Common myeloid progenitor, CD34-positive (primary cell): ENCODE data around the gene RAET1G.
"Not testable (repeated sequence)": the region's sequence is repeated elsewhere in the genome, so short reads cannot be mapped to it uniquely, and the experiment has no call there.

Experiments used
- CTCF ChIA-PET: fragments of 350-600 bp; sonication (Branson Sonifier 250); formaldehyde crosslinking; loops from one replicate; lab custom pipeline; 2021; ENCODE audit warnings: antibody characterized with exemption; lab: Charles Lee
- POLR2A ChIA-PET: fragments of 350-600 bp; sonication (Branson Sonifier 250); formaldehyde crosslinking; loops from one replicate; lab custom pipeline; 2021; ENCODE audit warnings: antibody characterized with exemption; lab: Charles Lee
- DNase-seq, 3 donors: peaks; one replicate each; pipeline versions ENCODE4 v3.0.0 to v3.0.0-alpha.2; 2013
- H3K27ac ChIP-seq, 2 experiments: 1 replicate in 1 of 2; 2 replicates in 1 of 2; pipeline ENCODE4 v1.7.0; 2013; ENCODE audit warnings: inconsistent platforms in 2 of 2, low read length in 2 of 2, mild to moderate bottlenecking in 2 of 2, low read depth in 1 of 2, moderate library complexity in 1 of 2; ENCODE audit not compliant: severe bottlenecking in 2 of 2, insufficient read depth in 1 of 2, poor library complexity in 1 of 2
- H3K27me3 ChIP-seq, 5 experiments: replicated peaks in 2 of 5; 1 replicate in 3 of 5; 2 replicates in 2 of 5; pipeline versions ENCODE4 v1.6.1 to v1.7.0; 2013; ENCODE audit warnings: low read length in 4 of 5, mild to moderate bottlenecking in 2 of 5, moderate library complexity in 2 of 5, inconsistent platforms in 1 of 5; ENCODE audit not compliant: insufficient read depth in 5 of 5, control insufficient read depth in 4 of 5
- H3K36me3 ChIP-seq, 4 experiments: 1 replicate in 2 of 4; 2 replicates in 2 of 4; pipeline versions ENCODE4 v1.6.1 to v1.7.0; 2013; ENCODE audit warnings: low read length in 3 of 4, control low read depth in 1 of 4, mild to moderate bottlenecking in 1 of 4; ENCODE audit not compliant: control insufficient read depth in 4 of 4, insufficient read depth in 4 of 4
- H3K4me1 ChIP-seq, 4 experiments: 1 replicate in 3 of 4; 2 replicates in 1 of 4; pipeline versions ENCODE4 v1.6.1 to v1.7.1; 2013; ENCODE audit warnings: low read length in 3 of 4, mild to moderate bottlenecking in 3 of 4, control low read depth in 1 of 4, inconsistent platforms in 1 of 4, moderate library complexity in 1 of 4; ENCODE audit not compliant: control insufficient read depth in 4 of 4, insufficient read depth in 4 of 4; ENCODE audit errors: control extremely low read depth in 1 of 4
- H3K4me3 ChIP-seq, 7 experiments: 1 replicate in 4 of 7; 2 replicates in 3 of 7; pipeline versions ENCODE4 v1.5.1 to v1.7.0; 2013; ENCODE audit warnings: mild to moderate bottlenecking in 7 of 7, low read length in 6 of 7, moderate library complexity in 6 of 7, inconsistent platforms in 2 of 7, low read depth in 2 of 7, control low read depth in 1 of 7; ENCODE audit not compliant: insufficient read depth in 4 of 7, control insufficient read depth in 1 of 7; ENCODE audit errors: extremely low read depth in 1 of 7
- H3K9me3 ChIP-seq, 5 experiments: 1 replicate in 4 of 5; 2 replicates in 1 of 5; pipeline versions ENCODE4 v1.6.1 to v1.7.1; 2013; ENCODE audit warnings: low read length in 4 of 5, mild to moderate bottlenecking in 2 of 5, inconsistent platforms in 1 of 5, low read depth in 1 of 5, moderate library complexity in 1 of 5; ENCODE audit not compliant: control insufficient read depth in 4 of 5, insufficient read depth in 2 of 5; ENCODE audit errors: control extremely low read depth in 1 of 5
- WGBS: methylation state at CpG from one replicate; pipeline ENCODE4 v1.1.5; 2013; ENCODE audit not compliant: insufficient coverage; 5-methylcytosine and 5-hydroxymethylcytosine counted together

RAET1G gene

GRCh38 chr6:149948011-149948410 is 25.1 kb upstream of the RAET1G start:
- ChIA-PET POLR2A (no interaction called here), CTCF (interaction anchor here (1.0 to 1.5 kb wide), 2 partner anchors 12 to 14 kb away, joined by 3 to 5 read pairs; no protein-coding TSS in a partner anchor)
- Histone ChIP-seq H3K4me3 (no peak overlapping the region), H3K36me3 (no peaks in the 10 kb centered on the region), H3K9me3 (no peaks in the 10 kb centered on the region), H3K4me1 (no peaks in the 10 kb centered on the region), H3K27me3 (peaks cover 11 to 60% (median 31%) of the 10 kb centered on the region in 5 experiments), H3K27ac (no peak overlapping the region)
- DNase-seq, result no peak
- 100% methylated on average over 1 of the region's 1 CpG for WGBS

GRCh38 chr6:149947533-149947932 is 24.6 kb upstream of the RAET1G start:
- H3K4me3 ChIP-seq, H3K4me1 ChIP-seq, POLR2A ChIA-PET, H3K36me3 ChIP-seq, H3K27ac ChIP-seq, H3K9me3 ChIP-seq, DNase-seq: not testable (repeated sequence)
- WGBS, result no CpG with 5 or more reads among the region's 1 CpG
- H3K27me3 ChIP-seq, result peaks cover 6 to 58% (median 28%) of the 10 kb centered on the region in 5 experiments
- CTCF ChIA-PET, result interaction anchor here (1.5 kb wide), 1 partner anchor 13 kb away, joined by 5 read pairs; no protein-coding TSS in a partner anchor

- H3K27ac ChIP-seq, POLR2A ChIA-PET, H3K4me3 ChIP-seq, H3K4me1 ChIP-seq, H3K36me3 ChIP-seq, DNase-seq, H3K9me3 ChIP-seq, CTCF ChIA-PET: not testable (repeated sequence)
- 70% methylated on average over 6 of the region's 7 CpGs for WGBS
- H3K27me3 ChIP-seq, result peaks cover 0 to 57% (median 19%) of the 10 kb centered on the region in 5 experiments
Measured at GRCh38 chr6:149946631-149947030, 23.7 kb upstream of the RAET1G start.

GRCh38 chr6:149945276-149945675 is 22.4 kb upstream of the RAET1G start:
- H3K27ac ChIP-seq, CTCF ChIA-PET, H3K36me3 ChIP-seq, POLR2A ChIA-PET, H3K4me3 ChIP-seq, DNase-seq, H3K9me3 ChIP-seq: not testable (repeated sequence)
- 84% methylated on average over 3 of the region's 6 CpGs for WGBS
- H3K4me1 ChIP-seq, result peaks cover 0 to 19% (median 13%) of the 10 kb centered on the region in 4 experiments
- H3K27me3 ChIP-seq, result peaks cover 4 to 57% (median 15%) of the 10 kb centered on the region in 5 experiments

- H3K4me1 ChIP-seq, result peaks cover 0 to 26% (median 20%) of the 10 kb centered on the region in 4 experiments
- DNase-seq, CTCF ChIA-PET, POLR2A ChIA-PET, H3K9me3 ChIP-seq, H3K4me3 ChIP-seq, H3K27ac ChIP-seq, H3K36me3 ChIP-seq: not testable (repeated sequence)
- peaks cover 15 to 64% (median 26%) of the 10 kb centered on the region in 5 experiments for H3K27me3 ChIP-seq
- 71% methylated on average over 4 of the region's 5 CpGs for WGBS
Measured at GRCh38 chr6:149943321-149943720, 20.4 kb upstream of the RAET1G start.

- 15% methylated on average over 11 of the region's 13 CpGs for WGBS
- ChIA-PET CTCF (no interaction called here), POLR2A (no interaction called here)
- Histone ChIP-seq H3K4me1 (peaks cover 0 to 30% (median 22%) of the 10 kb centered on the region in 4 experiments), H3K36me3 (no peaks in the 10 kb centered on the region), H3K27ac (no peak overlapping the region), H3K9me3 (no peaks in the 10 kb centered on the region), H3K27me3 (peaks cover 18 to 66% (median 27%) of the 10 kb centered on the region in 5 experiments), H3K4me3 (peak overlapping the region in 6 of 7 experiments; percentile 37 to 77 (median 61))
- DNase-seq, result peak in 2 of 3 donors; percentile 12 to 17
Measured at GRCh38 chr6:149942461-149942829, 19.5 kb upstream of the RAET1G start.

- DNase-seq, result peak; percentile 95 to 98 (median 97)
- peaks cover 24 to 71% (median 30%) of the 10 kb centered on the region in 5 experiments for H3K27me3 ChIP-seq
- CTCF ChIA-PET, result interaction anchor here (0.8 to 1.3 kb wide), 2 partner anchors 12 to 15 kb away, joined by 3 read pairs; no protein-coding TSS in a partner anchor
- H3K9me3 ChIP-seq, result no peaks in the 10 kb centered on the region
- no peak within 1 kb of the TSS for H3K27ac ChIP-seq
- H3K4me3 ChIP-seq, result peak within 1 kb of the TSS; percentile 30 to 77 (median 59)
- H3K36me3 ChIP-seq, result no peaks in the 10 kb centered on the region
- POLR2A ChIA-PET, result no interaction called here
- peaks cover 0 to 30% (median 22%) of the 10 kb centered on the region in 4 experiments for H3K4me1 ChIP-seq
- WGBS, result 0% methylated on average over 34 of the region's 62 CpGs
Measured at GRCh38 chr6:149941583-149942460, 18.9 kb upstream of the RAET1G start, which contains the start of gene ULBP2. Gene ULBP2 (plus strand): TSS chr6:149942014. CDS start chr6:149942073, 59 bp downstream.
